ENCODE measurements around the gene ATN1.

ATN1 gene

GRCh38 chr12:6970096-6970527, 42.4 kb downstream of the ATN1 start:
- in situ Hi-C loops (cut with HindIII; ENCODE audit: low sequenced_read_pairs): no loop called here

GRCh38 chr12:6974180-6974579, 46.4 kb downstream of the ATN1 start:
- in situ Hi-C loops (cut with HindIII; ENCODE audit: low sequenced_read_pairs): no loop called here

- in situ Hi-C loops (cut with HindIII; ENCODE audit: low sequenced_read_pairs): no loop called here
These were observed 47.7 kb downstream of the ATN1 start for GRCh38 chr12:6975297-6976032.

- in situ Hi-C loops (cut with HindIII; ENCODE audit: low sequenced_read_pairs): no loop called here
These were observed 49.9 kb downstream of the ATN1 start for GRCh38 chr12:6977653-6978052.

- in situ Hi-C loops (cut with HindIII; ENCODE audit: low sequenced_read_pairs): no loop called here
These were observed 50.4 kb downstream of the ATN1 start for GRCh38 chr12:6978188-6978587.

GRCh38 chr12:6978611-6979011, 50.9 kb downstream of the ATN1 start:
- in situ Hi-C loops (cut with HindIII; ENCODE audit: low sequenced_read_pairs): no loop called here

GRCh38 chr12:6979021-6979420, 51.3 kb downstream of the ATN1 start:
- in situ Hi-C loops (cut with HindIII; ENCODE audit: low sequenced_read_pairs): no loop called here

GRCh38 chr12:6979453-6979852, 51.7 kb downstream of the ATN1 start:
- in situ Hi-C loops (cut with HindIII; ENCODE audit: low sequenced_read_pairs): no loop called here

- in situ Hi-C loops (cut with HindIII; ENCODE audit: low sequenced_read_pairs): no loop called here
These were observed 52.3 kb downstream of the ATN1 start for GRCh38 chr12:6980075-6980474.

GRCh38 chr12:6980740-6981139, 53.0 kb downstream of the ATN1 start:
- in situ Hi-C loops (cut with HindIII; ENCODE audit: low sequenced_read_pairs): no loop called here

GRCh38 chr12:6981152-6982052, 53.6 kb downstream of the ATN1 start:
- in situ Hi-C loops (cut with HindIII; ENCODE audit: low sequenced_read_pairs): no loop called here

- in situ Hi-C loops (cut with HindIII; ENCODE audit: low sequenced_read_pairs): no loop called here
These were observed 54.8 kb downstream of the ATN1 start for GRCh38 chr12:6982532-6982931.

GRCh38 chr12:6987956-6988553, 60.3 kb downstream of the ATN1 start:
- in situ Hi-C loops (cut with HindIII; ENCODE audit: low sequenced_read_pairs): no loop called here
